H9 (cell line): ENCODE measurements around the gene PLXNA4. TPM values are rescaled to one million over a fixed set of nuclear protein-coding genes. Genes with fewer than 3 reads are reported as not detected.

Experiments used
- DNase-seq: peaks from one replicate; pipeline ENCODE4 v3.0.0-alpha.2; 2017
- H2AFZ ChIP-seq: one replicate; pipeline ENCODE4 v1.6.1; 2013; ENCODE audit warnings: mild to moderate bottlenecking, low read length, control low read depth, moderate library complexity
- H2AK5ac ChIP-seq: 2 replicates; pipeline ENCODE4 v1.6.1; 2013; ENCODE audit warnings: low read length, control low read depth, mixed read lengths; ENCODE audit not compliant: insufficient read length
- H2BK120ac ChIP-seq: one replicate; pipeline ENCODE4 v1.6.1; 2013; ENCODE audit warnings: low read depth, mild to moderate bottlenecking, low read length, control low read depth, inconsistent platforms; ENCODE audit not compliant: poor library complexity, severe bottlenecking
- H2BK12ac ChIP-seq: 2 replicates; pipeline ENCODE4 v1.6.1; 2013; ENCODE audit warnings: low read length, control low read depth, mixed read lengths, low read depth; ENCODE audit not compliant: insufficient read length
- H2BK15ac ChIP-seq: 2 replicates; pipeline ENCODE4 v1.6.1; 2013; ENCODE audit warnings: low read depth, low read length, control low read depth
- H2BK20ac ChIP-seq: one replicate; pipeline ENCODE4 v1.6.1; 2013; ENCODE audit warnings: low read depth, mild to moderate bottlenecking, low read length, control low read depth, inconsistent platforms; ENCODE audit not compliant: poor library complexity, severe bottlenecking
- H2BK5ac ChIP-seq: 2 replicates; pipeline ENCODE4 v1.6.1; 2013; ENCODE audit warnings: low read length, control low read depth, mixed read lengths; ENCODE audit not compliant: insufficient read length
- H3K14ac ChIP-seq: 2 replicates; pipeline ENCODE4 v1.6.1; 2013; ENCODE audit warnings: low read length, control low read depth; ENCODE audit not compliant: insufficient read depth
- H3K18ac ChIP-seq: 2 replicates; pipeline ENCODE4 v1.6.1; 2013; ENCODE audit warnings: low read depth, mild to moderate bottlenecking, mixed read lengths, low read length, control low read depth; ENCODE audit not compliant: insufficient read length
- H3K23ac ChIP-seq: 2 replicates; pipeline ENCODE4 v1.6.1; 2013; ENCODE audit warnings: low read length, control low read depth, mixed read lengths, low read depth; ENCODE audit not compliant: insufficient read length
- H3K23me2 ChIP-seq: 2 replicates; pipeline ENCODE4 v1.6.1; 2013; ENCODE audit warnings: low read depth, mild to moderate bottlenecking, mixed read lengths, low read length, control low read depth; ENCODE audit not compliant: insufficient read length, poor library complexity, severe bottlenecking
- H3K27ac ChIP-seq: 2 replicates; pipeline ENCODE4 v1.5.1; 2013; ENCODE audit warnings: low read length, control low read depth, mixed read lengths, low read depth; ENCODE audit not compliant: insufficient read length
- H3K27me3 ChIP-seq: 2 replicates; pipeline ENCODE4 v1.6.1; 2013; ENCODE audit warnings: low read length, control low read depth, inconsistent platforms; ENCODE audit not compliant: insufficient read depth
- H3K4ac ChIP-seq: 2 replicates; pipeline ENCODE4 v1.6.1; 2013; ENCODE audit warnings: low read depth, mild to moderate bottlenecking, control low read depth, inconsistent platforms, low read length, moderate library complexity
- H3K4me1 ChIP-seq: 2 replicates; pipeline ENCODE4 v1.6.1; 2013; ENCODE audit warnings: low read length, control low read depth, inconsistent platforms; ENCODE audit not compliant: insufficient read depth
- H3K4me2 ChIP-seq: 2 replicates; pipeline ENCODE4 v1.6.1; 2013; ENCODE audit warnings: low read length, control low read depth, mixed read lengths; ENCODE audit not compliant: insufficient read length, insufficient read depth
- H3K56ac ChIP-seq: 2 replicates; pipeline ENCODE4 v1.6.1; 2013; ENCODE audit warnings: low read depth, mild to moderate bottlenecking, mixed read lengths, low read length, control low read depth; ENCODE audit not compliant: insufficient read length
- H3K79me1 ChIP-seq: 2 replicates; pipeline ENCODE4 v1.6.1; 2013; ENCODE audit warnings: low read depth, mild to moderate bottlenecking, moderate library complexity, low read length, control low read depth, inconsistent platforms; ENCODE audit not compliant: insufficient read depth, poor library complexity, severe bottlenecking
- H3K79me2 ChIP-seq: 2 replicates; pipeline ENCODE4 v1.6.1; 2013; ENCODE audit warnings: low read length, control low read depth, inconsistent platforms; ENCODE audit not compliant: insufficient read depth
- H3K9ac ChIP-seq: 2 replicates; pipeline ENCODE4 v1.6.1; 2013; ENCODE audit warnings: low read length, control low read depth, mixed read lengths; ENCODE audit not compliant: insufficient read length; ENCODE audit errors: extremely low read depth
- H3K9me3 ChIP-seq: one replicate; pipeline ENCODE4 v1.6.1; 2013; ENCODE audit warnings: low read depth, low read length, inconsistent platforms; ENCODE audit not compliant: control insufficient read depth
- H3T11ph ChIP-seq: one replicate; pipeline ENCODE4 v1.6.1; 2013; ENCODE audit warnings: mild to moderate bottlenecking, low read length, control low read depth, inconsistent platforms
- H4K20me1 ChIP-seq: one replicate; pipeline ENCODE4 v1.6.1; 2013; ENCODE audit not compliant: control insufficient read depth, insufficient read length, insufficient read depth
- H4K5ac ChIP-seq: 2 replicates; pipeline ENCODE4 v1.6.1; 2013; ENCODE audit warnings: low read depth, mild to moderate bottlenecking, mixed read lengths, low read length, control low read depth; ENCODE audit not compliant: insufficient read length
- H4K8ac ChIP-seq: replicated peaks from 2 replicates; pipeline ENCODE4 v1.6.1; 2013; ENCODE audit warnings: low read length, control low read depth, mixed read lengths, low read depth; ENCODE audit not compliant: insufficient read length
- H4K91ac ChIP-seq: 2 replicates; pipeline ENCODE4 v1.6.1; 2013; ENCODE audit warnings: low read depth, mild to moderate bottlenecking, moderate library complexity, mixed read lengths, low read length, control low read depth; ENCODE audit not compliant: insufficient read length
- H3K27ac Mint-ChIP-seq, 3 experiments: 2 replicates in 2 of 3; 3 replicates in 1 of 3; pipeline ENCODE4 v1.8.0; 2020 to 2021; ENCODE audit warnings: mixed read lengths in 3 of 3, mild to moderate bottlenecking in 1 of 3, moderate library complexity in 1 of 3
- H3K27me3 Mint-ChIP-seq: 2 replicates; pipeline ENCODE4 v1.8.0; 2021; ENCODE audit warnings: low read depth, mild to moderate bottlenecking, moderate library complexity, mixed read lengths
- H3K36me3 Mint-ChIP-seq, 3 experiments: 2 replicates in 2 of 3; 3 replicates in 1 of 3; pipeline ENCODE4 v1.8.0; 2020 to 2021; ENCODE audit warnings: low read depth in 3 of 3, mixed read lengths in 3 of 3; ENCODE audit not compliant: insufficient read depth in 1 of 3
- H3K4me1 Mint-ChIP-seq, 2 experiments: 2 replicates each; pipeline ENCODE4 v1.8.0; 2020; ENCODE audit warnings: mixed read lengths in 2 of 2
- H3K4me3 Mint-ChIP-seq, 2 experiments: 2 replicates in 1 of 2; 3 replicates in 1 of 2; pipeline ENCODE4 v1.8.0; 2020 to 2021; ENCODE audit warnings: mild to moderate bottlenecking in 2 of 2, mixed read lengths in 2 of 2, moderate library complexity in 1 of 2
- H3K9me3 Mint-ChIP-seq, 2 experiments: 2 replicates in 1 of 2; 3 replicates in 1 of 2; pipeline ENCODE4 v1.8.0; 2020; ENCODE audit warnings: mild to moderate bottlenecking in 2 of 2, mixed read lengths in 2 of 2, moderate library complexity in 1 of 2
- CTCF ChIP-seq: fragments of 200-600 bp; sonication (generic); conservative IDR thresholded peaks from 3 replicates; pipeline ENCODE4 v1.8.0; 2021; ENCODE audit warnings: antibody characterized with exemption, mild to moderate bottlenecking
- WGBS: extraction: QIAGEN DNeasy Blood & Tissue Kit; methylation state at CpG from one replicate; pipeline ENCODE4 v1.1.7; 2013; ENCODE audit warnings: missing lambda C conversion rate, low lambda C conversion rate, mixed read lengths; ENCODE audit not compliant: insufficient read length; ENCODE audit errors: extremely low coverage; 5-methylcytosine and 5-hydroxymethylcytosine counted together
- total RNA-seq: library from RNA; stranded (reverse); gene quantifications from 2 replicates; pipeline ENCODE4 v1.2.1, GENCODE V29; 2021

The PLXNA4 gene
- total RNA-seq, 1 experiment from 2014 or later, result 0.35 TPM

- peaks cover 3% of the 10 kb centered on the region; the same call in 1 of the 2 replicates for H3K4me1 ChIP-seq
- peak overlapping the region in 1 of 3 experiments; percentile 62; a peak in 1 of 7 replicates for H3K27ac Mint-ChIP-seq
- no peak for DNase-seq
- no peaks in the 10 kb centered on the region for H4K20me1 ChIP-seq
- no peaks in the 10 kb centered on the region for H3K9me3 ChIP-seq
- H2BK5ac ChIP-seq, result no peak overlapping the region
- no peak overlapping the region for H4K8ac ChIP-seq
- H3K79me2 ChIP-seq, result no peaks in the 10 kb centered on the region
- no peak overlapping the region for H3K18ac ChIP-seq
- no peak overlapping the region for H3K4me2 ChIP-seq
- H3K4ac ChIP-seq, result no peak overlapping the region
- peaks cover 0 to 5% (median 0%) of the 10 kb centered on the region in 3 experiments; a peak in 2 of 7 replicates for H3K36me3 Mint-ChIP-seq
- H2BK12ac ChIP-seq, result no peak overlapping the region
- peaks cover 4% of the 10 kb centered on the region for H3K27me3 Mint-ChIP-seq
- no peak overlapping the region for H4K91ac ChIP-seq
- H3K27me3 ChIP-seq, result no peaks in the 10 kb centered on the region
- no peak overlapping the region for H3K9ac ChIP-seq
- H3K4me3 Mint-ChIP-seq, result no peak overlapping the region
- no peak overlapping the region for H4K5ac ChIP-seq
- H3K4me1 Mint-ChIP-seq, result peaks cover 18 to 20% of the 10 kb centered on the region in 2 experiments
- H3K14ac ChIP-seq, result no peak overlapping the region
- H3T11ph ChIP-seq, result no peak overlapping the region
- H2BK120ac ChIP-seq, result no peak overlapping the region
- no peak overlapping the region for H3K23ac ChIP-seq
- H2BK20ac ChIP-seq, result no peak overlapping the region
- H2AK5ac ChIP-seq, result no peak overlapping the region
- H3K9me3 Mint-ChIP-seq, result peaks cover 0 to under 1% of the 10 kb centered on the region in 2 experiments; a peak in 3 of 5 replicates
- no peak for TF ChIP-seq CTCF
- no CpG with 5 or more reads among the region's 6 CpGs for WGBS
- H2BK15ac ChIP-seq, result no peak overlapping the region
- H2AFZ ChIP-seq, result no peak overlapping the region
- no peaks in the 10 kb centered on the region for H3K79me1 ChIP-seq
- no peak overlapping the region for H3K56ac ChIP-seq
- H3K23me2 ChIP-seq, result no peaks in the 10 kb centered on the region
- no peak overlapping the region for H3K27ac ChIP-seq
Measured at GRCh38 chr7:132133501-132133900, 442.8 kb downstream of the PLXNA4 start.
